A673 (cell line): ENCODE data around the gene TMEM169. TPM values are rescaled to one million over a fixed set of nuclear protein-coding genes. Genes with fewer than 3 reads are reported as not detected.

ENCODE experiments used
- BruUV-seq: library from RNA; stranded (reverse); fragments of 400-500 nt; replicated peaks from 2 replicates; lab custom pipeline; 2021; lab: Mats Ljungman, UMichigan
- CTCF ChIA-PET: fragments of 300-600 bp; sonication (Branson Sonifier 250); formaldehyde crosslinking; loops from one replicate; lab custom pipeline; 2022; ENCODE audit warnings: antibody characterized with exemption; lab: Charles Lee
- POLR2A ChIA-PET: fragments of 300-600 bp; sonication (Branson Sonifier 250); formaldehyde crosslinking; loops from one replicate; lab custom pipeline; 2022; ENCODE audit warnings: antibody characterized with exemption; ENCODE audit not compliant: low non-redundant PET; lab: Charles Lee
- DNase-seq: peaks from one replicate; pipeline ENCODE4 v3.0.0-alpha.2; 2015; ENCODE audit warnings: low spot score
- H3K27ac ChIP-seq: fragments of 200-600 bp; sonication (generic); 2 replicates; pipeline ENCODE4 v1.5.1; 2016; ENCODE audit warnings: mixed run types, low read depth, mild to moderate bottlenecking, mixed read lengths, antibody characterized with exemption, low read length; ENCODE audit not compliant: poor library complexity, severe bottlenecking
- H3K27me3 ChIP-seq: fragments of 200-600 bp; sonication (generic); replicated peaks from 2 replicates; pipeline ENCODE4 v1.6.1; 2017; ENCODE audit warnings: mixed run types, low read depth, mild to moderate bottlenecking, mixed read lengths, antibody characterized with exemption, low read length; ENCODE audit not compliant: insufficient read depth, poor library complexity
- H3K36me3 ChIP-seq: fragments of 200-600 bp; sonication (generic); 2 replicates; pipeline ENCODE4 v1.6.1; 2016; ENCODE audit warnings: mixed run types, mild to moderate bottlenecking, mixed read lengths, antibody characterized with exemption, low read length; ENCODE audit not compliant: insufficient read depth, poor library complexity, severe bottlenecking
- H3K4me1 ChIP-seq: fragments of 200-600 bp; sonication (generic); 2 replicates; pipeline ENCODE4 v1.6.1; 2017; ENCODE audit warnings: mixed run types, mild to moderate bottlenecking, mixed read lengths, antibody characterized with exemption, low read length; ENCODE audit not compliant: insufficient read depth, poor library complexity, severe bottlenecking
- H3K4me3 ChIP-seq: fragments of 200-600 bp; sonication (generic); 2 replicates; pipeline ENCODE4 v1.5.1; 2016; ENCODE audit warnings: low read depth, mixed run types, mild to moderate bottlenecking, mixed read lengths, low read length; ENCODE audit not compliant: poor library complexity, severe bottlenecking
- H3K9me3 ChIP-seq: fragments of 200-600 bp; sonication (generic); 2 replicates; pipeline ENCODE4 v1.6.1; 2016; ENCODE audit warnings: mixed run types, low read depth, mild to moderate bottlenecking, mixed read lengths, antibody characterized with exemption, low read length; ENCODE audit not compliant: poor library complexity, severe bottlenecking
- CTCF ChIP-seq: fragments of 300-800, 200-600 bp; sonication (generic); conservative IDR thresholded peaks from 2 replicates; pipeline ENCODE4 v1.5.1; 2017; ENCODE audit warnings: low read depth, mild to moderate bottlenecking, antibody characterized with exemption, low read length, moderate library complexity, mixed read lengths
- EZH2 ChIP-seq: fragments of 200-600 bp; sonication (generic); IDR thresholded peaks from 2 replicates; pipeline ENCODE4 v1.6.1; 2017; ENCODE audit warnings: borderline replicate concordance, low read depth, mild to moderate bottlenecking, mixed read lengths, antibody characterized with exemption, low read length; ENCODE audit not compliant: poor library complexity, severe bottlenecking
- intact Hi-C: fragments of 100-400 bp; cut with micrococcal nuclease; formaldehyde crosslinking; loops from one replicate; pipeline ENCODE4 v1.10.0; 2022; ENCODE audit not compliant: unreplicated experiment
- total RNA-seq: library from RNA; stranded (reverse); gene quantifications from 2 replicates; pipeline ENCODE4 v1.2.3, GENCODE V29; 2021

The TMEM169 gene
- total RNA-seq, 1 experiment from 2014 or later: 1.1 TPM

GRCh38 chr2:216144372-216144771 lies 62.7 kb downstream of the TMEM169 start:
- no peak overlapping the region for H3K4me3 ChIP-seq
- POLR2A ChIA-PET: no interaction called here
- TF ChIP-seq EZH2 (no peak), CTCF (no peak)
- BruUV-seq: no TSS peak
- H3K9me3 ChIP-seq: no peaks in the 10 kb centered on the region
- peaks cover 100% of the 10 kb centered on the region for H3K36me3 ChIP-seq
- CTCF ChIA-PET: no interaction called here
- intact Hi-C loops: no loop called here
- H3K4me1 ChIP-seq: no peaks in the 10 kb centered on the region
- no peak for DNase-seq
- H3K27ac ChIP-seq: no peak overlapping the region
- H3K27me3 ChIP-seq: no peaks in the 10 kb centered on the region

GRCh38 chr2:216144857-216145256 lies 63.1 kb downstream of the TMEM169 start:
- Histone ChIP-seq H3K9me3 (no peaks in the 10 kb centered on the region), H3K36me3 (peaks cover 100% of the 10 kb centered on the region), H3K4me3 (no peak overlapping the region), H3K4me1 (no peaks in the 10 kb centered on the region), H3K27ac (no peak overlapping the region), H3K27me3 (no peaks in the 10 kb centered on the region)
- intact Hi-C loops: no loop called here
- CTCF ChIA-PET: no interaction called here
- POLR2A ChIA-PET: no interaction called here
- DNase-seq: no peak
- no peak for TF ChIP-seq CTCF
- TF ChIP-seq EZH2: no peak
- BruUV-seq: no TSS peak

- ChIA-PET POLR2A (no interaction called here), CTCF (no interaction called here)
- no peaks in the 10 kb centered on the region for H3K9me3 ChIP-seq
- TF ChIP-seq CTCF (no peak), EZH2 (no peak)
- intact Hi-C loops: no loop called here
- H3K36me3 ChIP-seq: peaks cover 100% of the 10 kb centered on the region
- H3K27me3 ChIP-seq: no peaks in the 10 kb centered on the region
- H3K27ac ChIP-seq: no peak overlapping the region
- no peak overlapping the region for H3K4me3 ChIP-seq
- DNase-seq: no peak
- no peaks in the 10 kb centered on the region for H3K4me1 ChIP-seq
- BruUV-seq: no TSS peak
Measured at GRCh38 chr2:216146573-216146972, 64.9 kb downstream of the TMEM169 start.
